Thoracic aorta (tissue), 2 donors: Measurements from ENCODE around the gene TIGD3. TPM values are rescaled to one million over a fixed set of nuclear protein-coding genes. Genes with fewer than 3 reads are reported as not detected.
"Not testable (repeated sequence)": the region's sequence is repeated elsewhere in the genome, so short reads cannot be mapped to it uniquely, and the experiment has no call there.

Experiments used
- ATAC-seq: fragments of 150-250 bp; one replicate; pipeline ENCODE4 v1.8.0; 2017; ENCODE audit warnings: low read depth; ENCODE audit not compliant: insufficient number of reproducible peaks, low FRiP score
- DNase-seq: peaks from one replicate; pipeline ENCODE4 v3.0.0-alpha.2; 2020; ENCODE audit warnings: low spot score
- H3K27ac ChIP-seq, 2 donors: fragments of 200-600 bp; sonication (generic); 1 replicate in 1 of 2; 2 replicates in 1 of 2; pipeline ENCODE4 v1.5.1; 2016; ENCODE audit warnings: mild to moderate bottlenecking in 2 of 2, moderate library complexity in 2 of 2
- H3K27me3 ChIP-seq: fragments of 200-600 bp; sonication (generic); replicated peaks from 2 replicates; pipeline ENCODE4 v1.6.0; 2016; ENCODE audit warnings: mild to moderate bottlenecking; ENCODE audit not compliant: insufficient read depth
- H3K36me3 ChIP-seq: fragments of 200-600 bp; sonication (generic); one replicate; pipeline ENCODE4 v1.5.1; 2016
- H3K4me1 ChIP-seq, 2 donors: fragments of 200-600 bp; sonication (generic); 1 replicate in 1 of 2; 2 replicates in 1 of 2; pipeline versions ENCODE4 v1.5.1 to v1.6.0; 2016; ENCODE audit warnings: low read depth in 2 of 2, mild to moderate bottlenecking in 1 of 2; ENCODE audit not compliant: control insufficient read depth in 1 of 2
- H3K4me3 ChIP-seq: fragments of 200-600 bp; sonication (generic); 2 replicates; pipeline ENCODE4 v1.5.1; 2016; ENCODE audit warnings: mild to moderate bottlenecking
- H3K9me3 ChIP-seq: fragments of 200-600 bp; sonication (generic); 2 replicates; pipeline ENCODE4 v1.5.1; 2016
- CTCF ChIP-seq: fragments of 200-600 bp; sonication (generic); IDR thresholded peaks from one replicate; pipeline ENCODE4 v1.5.1; 2019; ENCODE audit warnings: antibody characterized with exemption
- total RNA-seq, 2 donors: library from RNA; depleted of rRNA; stranded (reverse); fragments of >200 nt; gene quantifications; one replicate each; pipeline versions ENCODE4 v1.1.0 to v1.2.3, GENCODE V29; 2016

TIGD3 gene
- total RNA-seq, 2 donors from 2014 or later = not detected

- TF ChIP-seq CTCF = no peak
- no peak for DNase-seq
- ATAC-seq = no peak
- Histone ChIP-seq H3K27me3 (no peaks in the 10 kb centered on the region), H3K4me3 (no peak overlapping the region), H3K9me3 (no peaks in the 10 kb centered on the region), H3K27ac (no peak overlapping the region), H3K36me3 (no peaks in the 10 kb centered on the region), H3K4me1 (no peaks in the 10 kb centered on the region)
Measured at GRCh38 chr11:65327021-65327420, 27.5 kb upstream of the TIGD3 start.

GRCh38 chr11:65329478-65329877 lies 25.1 kb upstream of the TIGD3 start:
- no peaks in the 10 kb centered on the region for H3K27me3 ChIP-seq
- H3K9me3 ChIP-seq = no peaks in the 10 kb centered on the region
- H3K4me1 ChIP-seq = peaks cover 0 to 2% of the 10 kb centered on the region in 2 donors
- DNase-seq = no peak
- ATAC-seq = no peak
- H3K36me3 ChIP-seq = no peaks in the 10 kb centered on the region
- no peak overlapping the region for H3K27ac ChIP-seq
- TF ChIP-seq CTCF = no peak
- H3K4me3 ChIP-seq = no peak overlapping the region

- H3K4me3 ChIP-seq = no peak overlapping the region
- peak; percentile 77 for TF ChIP-seq CTCF
Measured at GRCh38 chr11:65329944-65330403, 24.6 kb upstream of the TIGD3 start.

GRCh38 chr11:65330544-65330943 lies 24.0 kb upstream of the TIGD3 start:
- H3K36me3 ChIP-seq = no peaks in the 10 kb centered on the region
- H3K27ac ChIP-seq = no peak overlapping the region
- peaks cover 6 to 13% of the 10 kb centered on the region in 2 donors for H3K4me1 ChIP-seq
- no peak overlapping the region for H3K4me3 ChIP-seq
- no peak for DNase-seq
- no peak for ATAC-seq
- no peaks in the 10 kb centered on the region for H3K27me3 ChIP-seq
- H3K9me3 ChIP-seq = no peaks in the 10 kb centered on the region
- no peak for TF ChIP-seq CTCF

More at GRCh38 chr11:65329944-65330403, 24.6 kb upstream of the TIGD3 start:
- peaks cover under 1 to 7% of the 10 kb centered on the region in 2 donors for H3K4me1 ChIP-seq
- H3K27me3 ChIP-seq = no peaks in the 10 kb centered on the region
- peak; percentile 79 for DNase-seq
- no peak overlapping the region for H3K27ac ChIP-seq
- ATAC-seq = no peak
- no peaks in the 10 kb centered on the region for H3K36me3 ChIP-seq
- H3K9me3 ChIP-seq = no peaks in the 10 kb centered on the region

- H3K36me3 ChIP-seq, ATAC-seq, H3K27me3 ChIP-seq, H3K9me3 ChIP-seq, H3K4me3 ChIP-seq, H3K27ac ChIP-seq, DNase-seq: not testable (repeated sequence)
- peaks cover 8 to 20% of the 10 kb centered on the region in 2 donors for H3K4me1 ChIP-seq
Measured at GRCh38 chr11:65332591-65332990, 22.0 kb upstream of the TIGD3 start.

- Histone ChIP-seq H3K27ac (no peak overlapping the region), H3K4me3 (peak overlapping the region; percentile 83), H3K4me1 (peaks cover 8 to 27% of the 10 kb centered on the region in 2 donors), H3K9me3 (no peaks in the 10 kb centered on the region), H3K36me3 (peaks cover 4% of the 10 kb centered on the region), H3K27me3 (no peaks in the 10 kb centered on the region)
- no peak for TF ChIP-seq CTCF
- DNase-seq = no peak
- no peak for ATAC-seq
Measured at GRCh38 chr11:65334696-65335295, 19.8 kb upstream of the TIGD3 start.
